NCI-H69 (cell line): Measurements from ENCODE around the gene PWP2.
"Not testable (repeated sequence)": the region's sequence is repeated elsewhere in the genome, so short reads cannot be mapped to it uniquely, and the experiment has no call there.

ENCODE experiments used
- DNase-seq: peaks from one replicate; lab custom pipeline; 2025; lab: John Stamatoyannopoulos, UW

PWP2 gene

GRCh38 chr21:44138039-44138438 lies 30.8 kb downstream of the PWP2 start:
- not testable (repeated sequence) for DNase-seq

- DNase-seq = not testable (repeated sequence)
Observed at GRCh38 chr21:44139787-44140551, 32.8 kb downstream of the PWP2 start.

- not testable (repeated sequence) for DNase-seq
Observed at GRCh38 chr21:44140552-44140932, 33.3 kb downstream of the PWP2 start.

- DNase-seq = not testable (repeated sequence)
Observed at GRCh38 chr21:44142470-44142869, 35.3 kb downstream of the PWP2 start.

DNA sequence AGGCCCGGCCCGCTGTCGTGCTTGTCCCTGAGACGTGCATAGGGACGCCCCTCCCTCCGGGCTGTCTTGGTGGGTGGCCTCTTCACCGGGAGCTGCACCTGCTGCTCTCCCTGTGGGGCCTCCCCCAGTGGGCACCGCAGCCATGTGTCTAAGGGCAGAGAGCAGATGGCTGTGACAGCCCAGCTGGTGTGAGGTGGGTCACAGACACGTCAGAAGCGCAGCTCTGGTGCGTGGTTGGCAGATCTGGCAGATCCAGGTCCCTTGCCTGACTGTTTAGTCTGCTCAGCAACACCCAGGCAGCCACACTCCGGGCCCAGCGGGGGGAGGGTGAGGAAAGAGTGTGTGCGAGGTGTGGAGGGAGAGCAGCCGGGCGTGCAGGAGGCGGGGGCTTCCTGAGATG lies 36.2 kb downstream of the PWP2 start:
- not testable (repeated sequence) for DNase-seq

- not testable (repeated sequence) for DNase-seq
Observed at GRCh38 chr21:44143996-44144395, 36.8 kb downstream of the PWP2 start.

DNA sequence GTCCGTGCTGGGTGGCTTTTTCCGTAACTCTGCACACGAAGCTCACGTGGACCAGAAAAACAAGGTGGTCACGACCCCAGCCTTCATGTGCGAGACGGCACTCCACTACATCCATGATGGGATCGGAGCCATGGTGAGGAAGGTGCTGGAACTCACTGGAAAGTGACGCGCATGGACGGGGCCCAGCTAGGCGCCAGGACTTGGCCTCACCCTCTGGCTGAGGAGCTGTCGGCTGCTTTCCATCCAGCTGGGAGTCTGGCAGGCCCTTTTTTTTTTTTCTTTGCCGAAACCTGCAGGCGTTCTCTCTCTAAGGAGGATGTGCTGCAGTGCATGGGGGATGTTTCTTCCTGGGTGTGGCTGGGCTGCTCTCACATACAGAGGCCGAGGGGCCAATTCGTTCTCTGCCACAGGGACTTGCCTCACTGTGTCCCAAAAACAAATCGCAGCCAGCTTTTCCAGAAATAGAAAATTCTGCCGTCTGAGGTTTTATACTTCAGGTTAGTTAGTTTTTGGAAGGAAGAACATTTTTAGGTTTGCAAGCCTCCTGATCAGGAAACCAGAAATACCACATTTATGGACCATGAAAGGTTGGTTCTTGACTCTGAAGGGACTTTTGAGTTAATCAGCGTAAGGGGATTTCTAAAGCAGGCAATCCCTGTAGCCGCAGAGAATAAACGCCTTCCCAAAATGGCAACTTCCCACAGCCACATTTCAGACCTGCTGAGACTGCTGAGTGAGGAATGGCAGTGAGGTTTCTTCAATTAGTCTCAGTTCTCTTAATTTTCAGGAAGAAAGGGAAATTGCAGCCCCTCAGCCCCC lies 37.8 kb downstream of the PWP2 start:
- DNase-seq = not testable (repeated sequence)

DNA sequence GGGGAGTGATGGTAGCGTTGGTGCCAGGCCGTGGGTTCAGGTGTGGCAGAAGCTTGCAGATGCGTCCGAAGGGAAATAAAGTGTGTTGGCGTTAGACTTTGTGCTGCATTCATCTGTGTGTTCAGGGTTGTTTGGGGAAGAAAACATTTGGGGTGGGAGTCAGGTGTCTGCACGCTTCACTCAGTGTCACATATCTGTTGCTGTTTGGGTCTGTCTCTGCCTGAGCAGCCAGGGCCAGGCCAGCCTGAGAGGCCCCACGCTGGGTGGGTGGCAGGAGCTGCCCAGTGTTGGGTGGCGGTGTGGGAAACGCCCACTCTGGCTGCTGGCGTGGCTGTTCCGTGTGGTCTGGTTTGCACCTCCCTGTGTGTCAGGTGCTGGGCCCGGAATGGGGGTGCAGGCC lies 38.4 kb downstream of the PWP2 start:
- not testable (repeated sequence) for DNase-seq

GRCh38 chr21:44147108-44147507 lies 39.9 kb downstream of the PWP2 start:
- not testable (repeated sequence) for DNase-seq

GRCh38 chr21:44150255-44150654 lies 43.1 kb downstream of the PWP2 start:
- DNase-seq = not testable (repeated sequence)

- DNase-seq = not testable (repeated sequence)
Observed at GRCh38 chr21:44153214-44153888, 46.2 kb downstream of the PWP2 start.

- not testable (repeated sequence) for DNase-seq
Observed at GRCh38 chr21:44153889-44154228, 46.7 kb downstream of the PWP2 start.

DNA sequence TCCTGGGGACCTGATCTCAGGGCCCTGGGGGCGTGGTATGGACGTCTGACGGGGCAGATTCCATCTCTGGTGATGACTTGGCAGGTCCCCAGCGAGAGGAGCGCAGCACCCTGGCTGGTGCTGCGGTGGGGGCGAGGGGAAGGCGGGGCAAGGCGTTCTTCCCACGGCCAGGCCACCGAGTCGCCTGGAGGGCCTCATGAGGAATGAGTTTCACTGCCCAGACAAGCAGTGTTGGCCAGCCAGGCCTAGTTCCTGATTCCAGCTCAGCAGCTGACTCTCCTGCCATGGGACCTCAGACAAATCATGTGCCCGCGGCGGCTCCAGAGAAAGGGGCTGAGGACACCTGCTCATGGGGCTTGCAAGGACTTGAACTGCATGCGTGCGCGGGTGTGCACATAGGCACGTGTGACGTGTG lies 47.6 kb downstream of the PWP2 start:
- not testable (repeated sequence) for DNase-seq

DNA sequence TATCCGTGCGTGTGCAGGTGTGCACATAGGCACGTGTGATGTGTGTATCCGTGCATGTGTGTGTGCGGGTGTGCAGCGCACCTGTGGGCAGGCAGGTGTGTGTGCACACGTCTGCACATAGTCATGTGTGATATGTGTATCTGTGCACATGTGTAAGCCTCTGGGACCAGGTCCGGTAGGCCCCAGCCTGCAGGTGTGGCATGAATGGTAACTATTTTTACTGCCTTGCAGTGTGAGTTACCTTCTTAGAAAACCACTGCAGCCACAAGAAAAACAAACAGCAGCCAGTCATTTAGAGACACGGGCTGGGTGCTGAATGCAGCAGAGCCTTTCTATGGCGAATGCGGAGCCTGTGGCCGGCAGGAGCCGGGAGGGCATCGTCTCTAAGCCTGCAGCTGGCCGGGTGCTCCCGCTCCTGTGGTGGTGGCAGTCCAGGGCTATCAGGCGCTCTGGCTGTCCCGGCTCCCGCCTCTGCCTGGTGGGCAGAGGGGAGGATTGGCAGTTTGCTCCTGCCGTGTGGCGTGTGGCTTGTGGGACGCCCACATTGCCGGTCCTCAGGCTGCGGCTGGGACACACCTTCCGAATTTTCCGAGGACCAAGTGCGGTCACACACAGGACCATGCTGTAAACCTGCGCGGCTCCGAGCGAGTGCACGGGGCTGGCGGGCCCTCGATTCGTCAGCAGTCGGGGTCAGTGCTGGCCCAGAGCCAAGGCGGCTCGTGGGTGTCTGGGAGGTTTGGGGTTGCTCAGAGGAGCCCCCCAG lies 48.2 kb downstream of the PWP2 start:
- not testable (repeated sequence) for DNase-seq

DNA sequence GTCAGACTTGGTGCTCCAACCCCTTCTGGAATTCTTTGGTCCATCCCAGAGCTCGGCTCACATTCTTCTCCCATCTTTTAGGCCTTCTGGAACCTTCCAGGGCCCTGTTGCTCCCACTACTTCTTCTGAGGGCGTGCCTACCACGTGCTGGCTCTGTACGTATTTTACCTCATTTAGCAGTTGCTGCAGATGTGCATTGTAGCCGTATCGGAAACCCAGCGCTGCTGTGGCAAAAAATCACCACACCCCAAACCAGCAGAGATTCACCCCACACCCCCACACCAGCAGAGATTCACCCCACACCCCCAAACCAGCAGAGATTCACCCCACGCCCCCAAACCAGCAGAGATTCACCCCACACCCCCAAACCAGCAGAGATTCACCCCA lies 48.8 kb downstream of the PWP2 start:
- not testable (repeated sequence) for DNase-seq

GRCh38 chr21:44157439-44158081 lies 50.4 kb downstream of the PWP2 start:
- DNase-seq = not testable (repeated sequence)

DNA sequence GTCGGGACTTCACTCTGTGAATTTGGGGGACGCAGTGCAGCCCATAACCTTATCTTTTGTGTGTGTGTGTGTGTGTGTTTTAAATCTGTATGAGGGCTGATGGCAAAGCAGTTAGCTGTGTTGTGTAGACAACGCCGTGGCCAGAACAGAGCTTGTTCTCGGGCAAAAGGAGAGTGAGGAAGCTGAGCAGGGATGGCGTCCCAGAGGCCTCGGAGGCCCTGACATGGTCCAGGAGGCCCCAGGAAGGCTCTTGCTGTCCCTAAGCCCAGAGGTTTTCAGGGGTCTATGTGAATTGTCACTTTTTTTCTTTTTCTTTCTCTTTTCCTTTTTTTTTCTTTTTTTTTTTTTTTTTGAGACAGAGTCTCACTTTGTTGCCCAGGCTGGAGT lies 50.9 kb downstream of the PWP2 start:
- not testable (repeated sequence) for DNase-seq

DNA sequence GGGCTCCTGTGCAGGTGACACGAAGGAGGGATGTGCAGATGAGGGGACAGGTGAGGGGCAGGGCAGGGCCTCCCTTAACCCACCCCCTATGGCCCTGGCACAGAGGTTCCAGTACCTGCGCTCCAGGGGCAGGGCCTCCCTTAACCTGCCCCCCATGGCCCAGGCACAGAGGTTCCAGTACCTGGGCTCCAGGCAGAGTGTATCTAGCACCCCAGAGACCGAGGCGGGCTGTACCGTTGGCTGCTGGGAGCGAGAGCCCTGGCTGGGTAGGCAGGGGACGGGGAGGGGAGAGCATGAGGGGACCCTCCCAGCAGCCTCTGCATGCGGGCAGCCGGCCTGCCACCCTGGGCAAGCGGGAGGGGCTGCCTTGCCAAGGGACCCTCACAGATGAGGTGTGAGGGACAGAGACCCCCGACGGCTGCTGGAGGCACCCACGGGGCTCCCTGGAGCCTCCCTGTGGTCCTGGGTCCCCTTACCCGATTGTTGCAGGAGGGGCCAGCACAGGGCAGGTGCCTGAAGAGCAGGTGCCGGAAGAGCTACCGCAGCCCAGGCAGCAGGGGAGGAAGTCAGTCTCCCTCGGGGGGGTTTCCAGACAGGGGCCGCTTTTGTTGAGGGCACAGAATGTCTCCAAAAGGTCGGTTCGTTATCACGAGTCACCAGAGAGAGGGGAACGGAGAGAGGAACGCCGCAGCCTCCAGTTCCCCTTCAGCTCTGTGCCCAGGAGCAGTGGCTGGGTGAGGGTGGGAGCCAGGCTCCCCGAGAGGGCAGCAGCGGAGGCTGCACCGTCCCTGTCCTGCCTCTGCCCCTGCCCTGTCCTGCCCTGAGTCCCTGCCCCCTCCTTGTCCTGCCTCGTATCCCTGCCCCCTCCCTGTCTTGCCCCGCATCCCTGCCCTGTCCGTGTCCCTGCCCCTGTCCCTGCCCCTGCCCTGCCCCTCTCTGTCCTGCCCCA lies 52.4 kb downstream of the PWP2 start:
- DNase-seq = not testable (repeated sequence)

DNA sequence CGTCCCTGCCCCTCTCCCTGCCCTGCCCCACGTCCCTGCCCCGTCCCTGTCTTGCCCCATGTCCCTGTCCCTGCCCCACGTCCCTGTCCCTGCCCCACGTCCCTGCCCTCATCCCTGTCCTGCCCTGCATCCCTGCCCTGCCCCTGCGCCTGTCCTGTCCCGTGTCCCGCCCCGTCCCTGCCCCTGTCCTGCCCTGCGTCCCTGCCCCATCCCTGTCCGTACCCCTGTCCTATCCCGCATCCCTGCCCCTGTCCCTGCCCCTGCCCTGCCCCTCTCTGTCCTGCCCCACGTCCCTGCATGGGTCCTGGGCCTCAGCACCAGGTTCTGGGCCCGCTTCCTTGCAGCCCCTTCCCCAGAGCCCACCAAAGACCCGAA lies 53.1 kb downstream of the PWP2 start:
- DNase-seq = not testable (repeated sequence)

- not testable (repeated sequence) for DNase-seq
Observed at GRCh38 chr21:44160821-44161220, 53.6 kb downstream of the PWP2 start.
